ENCODE data around the gene SLC25A26. TPM values are rescaled to one million over a fixed set of nuclear protein-coding genes. Genes with fewer than 3 reads are reported as not detected.

Gene SLC25A26
- total and polyA plus RNA-seq, 7 donors: 21.0 to 43.6 (median 31.9) TPM

DNA sequence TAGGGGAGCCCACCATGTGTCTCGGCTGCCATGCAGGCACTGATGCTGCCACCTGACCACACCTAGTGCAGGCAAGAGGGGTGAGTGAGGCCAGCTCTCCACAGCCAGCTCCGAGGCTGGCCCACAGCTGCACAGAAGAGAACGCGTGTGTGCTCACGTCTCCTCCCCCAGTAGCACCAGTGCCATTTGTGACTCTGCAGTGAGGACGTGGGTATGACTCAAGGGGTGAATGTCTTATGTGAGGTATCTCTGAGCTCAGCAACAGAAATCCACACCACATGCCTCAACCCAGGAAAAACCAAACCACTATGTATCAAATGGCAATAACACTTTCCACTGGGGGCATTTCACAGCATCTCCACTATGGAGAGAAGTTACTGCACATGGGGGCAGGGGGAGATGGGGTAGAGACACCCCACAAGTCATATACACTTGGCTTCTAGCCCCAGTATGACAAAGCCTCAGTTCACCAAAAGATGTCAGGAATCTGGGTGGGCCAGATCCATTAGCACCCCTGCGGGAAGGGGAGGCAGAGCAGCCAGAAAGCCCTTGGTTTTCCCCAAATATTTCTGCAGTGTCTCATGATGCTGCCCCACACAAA, 192.4 kb downstream of the SLC25A26 start:
- ATAC-seq (peak; percentile 82 to 89 (median 88)), DNase-seq (peak in 1 of 2 donors; percentile 76)
- WGBS, 3 donors: 49 to 74% (median 59%) methylated on average over 7 of the region's 7 CpGs
- peaks cover 3 to 43% of the 10 kb centered on the region in 2 donors for H3K36me3 ChIP-seq (ENCODE audit: insufficient read depth in 1 of 2, low read depth in 1 of 2)
- no peak overlapping the region for H3K4me3 ChIP-seq
- TF ChIP-seq, protein P1, sequence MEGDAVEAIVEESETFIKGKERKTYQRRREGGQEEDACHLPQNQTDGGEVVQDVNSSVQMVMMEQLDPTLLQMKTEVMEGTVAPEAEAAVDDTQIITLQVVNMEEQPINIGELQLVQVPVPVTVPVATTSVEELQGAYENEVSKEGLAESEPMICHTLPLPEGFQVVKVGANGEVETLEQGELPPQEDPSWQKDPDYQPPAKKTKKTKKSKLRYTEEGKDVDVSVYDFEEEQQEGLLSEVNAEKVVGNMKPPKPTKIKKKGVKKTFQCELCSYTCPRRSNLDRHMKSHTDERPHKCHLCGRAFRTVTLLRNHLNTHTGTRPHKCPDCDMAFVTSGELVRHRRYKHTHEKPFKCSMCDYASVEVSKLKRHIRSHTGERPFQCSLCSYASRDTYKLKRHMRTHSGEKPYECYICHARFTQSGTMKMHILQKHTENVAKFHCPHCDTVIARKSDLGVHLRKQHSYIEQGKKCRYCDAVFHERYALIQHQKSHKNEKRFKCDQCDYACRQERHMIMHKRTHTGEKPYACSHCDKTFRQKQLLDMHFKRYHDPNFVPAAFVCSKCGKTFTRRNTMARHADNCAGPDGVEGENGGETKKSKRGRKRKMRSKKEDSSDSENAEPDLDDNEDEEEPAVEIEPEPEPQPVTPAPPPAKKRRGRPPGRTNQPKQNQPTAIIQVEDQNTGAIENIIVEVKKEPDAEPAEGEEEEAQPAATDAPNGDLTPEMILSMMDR (IDR thresholded peaks at IDR 0.05): no peak
- H3K27me3 ChIP-seq (ENCODE audit: insufficient read depth in 3 of 3, low read length in 2 of 3): no peaks in the 10 kb centered on the region
- H3K27ac ChIP-seq: peak overlapping the region; percentile 77
- intact Hi-C loops (cut with DNase I): no loop called here
- peaks cover 58% of the 10 kb centered on the region for H3K4me1 ChIP-seq
- H3K9me3 ChIP-seq: no peaks in the 10 kb centered on the region

DNA sequence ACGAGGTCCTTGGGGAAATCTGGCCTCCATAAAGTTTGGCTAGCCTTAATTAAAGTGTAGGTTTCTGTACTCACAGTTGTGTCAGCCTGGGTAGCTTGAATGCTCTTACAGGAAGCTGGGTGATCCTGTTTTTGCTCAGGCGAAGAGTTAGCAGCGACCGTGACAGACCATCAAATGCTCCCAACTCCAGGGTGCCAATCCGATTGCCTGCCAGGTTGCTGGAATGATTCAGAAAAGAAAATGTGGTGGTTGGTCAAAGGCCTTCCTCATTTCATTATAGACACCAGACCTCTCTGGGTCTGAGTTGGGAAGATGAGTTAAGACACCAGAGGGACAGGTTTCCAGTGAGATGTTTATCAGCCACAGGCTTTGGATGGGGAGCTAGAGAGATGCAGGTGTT, 194.0 kb downstream of the SLC25A26 start:
- intact Hi-C loops (cut with DNase I): no loop called here
- no peak overlapping the region for H3K4me3 ChIP-seq
- WGBS, 3 donors: 62 to 77% (median 66%) methylated on average over 5 of the region's 5 CpGs
- peak overlapping the region; percentile 77 for H3K27ac ChIP-seq
- ATAC-seq: no peak
- no peaks in the 10 kb centered on the region for H3K9me3 ChIP-seq
- TF ChIP-seq, protein P1 (IDR thresholded peaks at IDR 0.05): no peak
- H3K4me1 ChIP-seq: peaks cover 66% of the 10 kb centered on the region
- H3K27me3 ChIP-seq (ENCODE audit: insufficient read depth in 3 of 3, low read length in 2 of 3): no peaks in the 10 kb centered on the region
- DNase-seq: no peak
- peaks cover 3 to 35% of the 10 kb centered on the region in 2 donors for H3K36me3 ChIP-seq (ENCODE audit: insufficient read depth in 1 of 2, low read depth in 1 of 2)

DNA sequence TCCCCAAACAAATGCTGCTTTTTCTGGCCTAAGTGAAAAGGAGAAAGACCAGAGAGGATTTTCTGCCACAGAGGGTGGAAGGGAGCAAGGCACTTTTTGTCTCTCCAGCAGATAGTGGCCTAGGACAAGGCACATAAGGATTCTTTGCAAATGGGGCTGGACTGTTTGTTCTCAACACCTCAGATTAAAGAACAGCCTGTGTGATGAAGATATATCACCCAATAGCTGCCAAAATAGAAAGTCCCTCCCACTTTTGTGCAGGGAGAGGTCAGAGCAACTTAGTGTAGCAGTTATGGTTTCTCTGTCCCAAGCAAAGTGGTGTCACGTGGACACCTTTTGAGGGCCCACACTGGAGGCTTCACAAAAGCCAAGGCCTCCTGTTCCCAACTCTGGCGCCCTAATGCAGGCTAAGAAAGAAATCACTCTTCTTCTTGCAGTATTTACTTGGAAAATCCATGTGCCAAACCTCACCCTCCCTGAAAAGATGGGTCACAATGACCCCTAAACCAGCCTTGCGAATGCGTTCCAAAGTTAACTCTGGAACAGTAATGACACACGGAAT, 195.1 kb downstream of the SLC25A26 start:
- intact Hi-C loops (cut with DNase I): no loop called here
- H3K36me3 ChIP-seq (ENCODE audit: insufficient read depth in 1 of 2, low read depth in 1 of 2): peaks cover 3 to 29% of the 10 kb centered on the region in 2 donors
- peak in 1 of 2 donors; percentile 18 for DNase-seq

DNA sequence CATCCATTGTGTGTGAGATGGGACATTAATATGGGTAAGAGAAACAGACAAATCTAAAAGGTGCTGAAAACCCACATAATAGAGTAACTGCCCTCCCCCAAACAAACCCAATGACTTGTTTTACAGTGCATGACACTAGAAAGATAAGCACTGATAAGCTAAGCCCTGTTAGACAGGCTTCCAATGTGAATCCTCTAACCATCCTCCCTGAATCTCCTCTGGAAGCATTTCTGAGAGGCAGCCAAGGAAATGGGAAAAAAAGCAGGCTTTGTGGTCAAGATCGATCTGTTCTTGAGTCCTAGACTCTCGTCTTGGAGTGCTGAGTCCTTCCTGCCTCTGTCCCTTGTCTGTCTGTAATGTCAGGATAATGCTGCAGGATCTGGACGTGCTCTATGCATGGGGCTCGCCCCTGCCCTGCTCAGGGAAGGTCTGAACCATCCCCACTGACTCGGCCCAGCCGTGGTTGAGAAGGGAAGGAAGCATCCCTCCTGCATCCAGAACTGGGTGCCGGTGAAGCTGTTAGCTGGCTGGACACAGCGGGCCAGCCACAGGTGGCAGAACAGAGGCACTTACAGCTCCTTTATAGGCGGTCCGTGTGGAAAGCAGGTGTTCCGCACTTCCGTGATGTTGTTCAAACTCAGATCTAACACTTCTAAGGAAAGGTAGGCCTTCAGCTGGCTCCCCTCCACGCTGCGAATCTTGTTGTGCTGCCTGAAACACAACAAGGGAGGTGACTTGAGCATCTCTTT, 195.9 kb downstream of the SLC25A26 start:
- ATAC-seq (no peak), DNase-seq (peak in 1 of 2 donors; percentile 30)
- Histone ChIP-seq H3K27ac (peak overlapping the region; percentile 89), H3K4me3 (no peak overlapping the region), H3K9me3 (no peaks in the 10 kb centered on the region), H3K4me1 (peaks cover 60% of the 10 kb centered on the region), H3K27me3 (ENCODE audit: insufficient read depth in 3 of 3, low read length in 2 of 3) (no peaks in the 10 kb centered on the region), H3K36me3 (ENCODE audit: insufficient read depth in 1 of 2, low read depth in 1 of 2) (peaks cover 3 to 29% of the 10 kb centered on the region in 2 donors)
- TF ChIP-seq, protein P1 (IDR thresholded peaks at IDR 0.05): no peak
- 70 to 76% (median 70%) methylated on average over 14 of the region's 14 CpGs for WGBS, 3 donors
- intact Hi-C loops (cut with DNase I): no loop called here

More for the DNA sequence above, 195.1 kb downstream of the SLC25A26 start:
- H3K4me3 ChIP-seq: no peak overlapping the region
- ATAC-seq: peak in 2 of 4 donors; percentile 43 to 60
- 41 to 68% (median 42%) methylated on average over 5 of the region's 5 CpGs for WGBS, 3 donors
- peaks cover 65% of the 10 kb centered on the region for H3K4me1 ChIP-seq
- H3K27ac ChIP-seq: peak overlapping the region; percentile 89
- TF ChIP-seq, protein P1 (IDR thresholded peaks at IDR 0.05): no peak
- H3K27me3 ChIP-seq (ENCODE audit: insufficient read depth in 3 of 3, low read length in 2 of 3): no peaks in the 10 kb centered on the region
- H3K9me3 ChIP-seq: no peaks in the 10 kb centered on the region
